Placental epithelial cell (primary cell): ENCODE measurements around the gene FXYD7. TPM values are rescaled to one million over a fixed set of nuclear protein-coding genes. Genes with fewer than 3 reads are reported as not detected.

Experiments used
- small RNA-seq: library from RNA; depleted of rRNA; stranded (forward); fragments of <200 nt; gene quantifications from one replicate; pipeline ENCODE3, GENCODE V24; 2012
- total RNA-seq: library from RNA; depleted of rRNA; stranded (reverse); fragments of >200 nt; gene quantifications from 2 replicates; pipeline ENCODE4 v1.2.3, GENCODE V29; 2012

FXYD7 gene
- total RNA-seq = not detected in 2 replicates

GRCh38 chr19:35143231-35143715, at the start of gene FXYD7:
Gene FXYD7 (plus strand): TSS chr19:35143255. CDS start chr19:35143334, 79 bp downstream.

GRCh38 chr19:35115177-35115951, 27.7 kb upstream of the FXYD7 start, which contains the start of gene FXYD3:
Gene FXYD3 (plus strand): TSS chr19:35115823. CDS start chr19:35119377, 3,554 bp downstream.

GRCh38 chr19:35134601-35135242, 8.3 kb upstream of the FXYD7 start, which contains the start of gene LGI4:
Gene LGI4 (minus strand): TSS chr19:35135059. CDS start chr19:35134680, 379 bp downstream.

GRCh38 chr19:35138305-35138892, 4.7 kb upstream of the FXYD7 start, which contains the start of gene FXYD1:
Gene FXYD1 (plus strand): TSS chr19:35138824. CDS start chr19:35140080, 1,256 bp downstream.

GRCh38 chr19:35154525-35155406, 11.7 kb downstream of the FXYD7 start, which contains the start of gene FXYD5:
Gene FXYD5 (plus strand): TSS chr19:35154735. CDS start chr19:35155551, 816 bp downstream.

Small RNA genes lying within 50 kb of the gene (small RNA-seq; reads per million reads assigned to genes)
- not detected for gene AC020907.2

Other genes with a start within 250 kb of the FXYD7 start
- 1.6 and 2.4 TPM in 2 replicates for gene ZNF30, start 216.4 kb upstream of the FXYD7 start, total RNA-seq
- gene ZNF792, start 179.0 kb upstream of the FXYD7 start, total RNA-seq = 7.4 and 8.6 TPM in 2 replicates
- gene GRAMD1A, start 142.9 kb upstream of the FXYD7 start, total RNA-seq = 29.7 and 36.9 TPM in 2 replicates
- 0.22 and 0.79 TPM in 2 replicates for gene SCN1B, start 112.8 kb upstream of the FXYD7 start, total RNA-seq
- 0.22 and 0.79 TPM in 2 replicates for gene HPN, start 101.5 kb upstream of the FXYD7 start, total RNA-seq
- 0.39 TPM in 1 of 2 replicates, not detected in the other for gene FXYD3, start 27.4 kb upstream of the FXYD7 start, total RNA-seq
- 0.22 and 1.2 TPM in 2 replicates for gene LGI4, start 8.2 kb upstream of the FXYD7 start, total RNA-seq
- gene FXYD1, start 4.4 kb upstream of the FXYD7 start, total RNA-seq = not detected in 2 replicates
- gene FXYD5, start 11.5 kb downstream of the FXYD7 start, total RNA-seq = 93.8 and 133 TPM in 2 replicates
- not detected in 2 replicates for gene FAM187B, start 85.5 kb downstream of the FXYD7 start, total RNA-seq
- 53.0 and 62.4 TPM in 2 replicates for gene LSR, start 105.7 kb downstream of the FXYD7 start, total RNA-seq
- 64.8 and 71.2 TPM in 2 replicates for gene USF2, start 125.7 kb downstream of the FXYD7 start, total RNA-seq
- under 0.01 and 0.11 TPM in 2 replicates for gene HAMP, start 139.3 kb downstream of the FXYD7 start, total RNA-seq
- under 0.01 TPM in 1 of 2 replicates, not detected in the other for gene MAG, start 148.9 kb downstream of the FXYD7 start, total RNA-seq
- 0.11 and 1.6 TPM in 2 replicates for gene CD22, start 185.9 kb downstream of the FXYD7 start, total RNA-seq
- not detected in 2 replicates for gene FFAR1, start 204.6 kb downstream of the FXYD7 start, total RNA-seq
- gene FFAR3, start 215.2 kb downstream of the FXYD7 start, total RNA-seq = not detected in 2 replicates
- not detected in 2 replicates for gene GPR42, start 227.8 kb downstream of the FXYD7 start, total RNA-seq